ENCODE measurements around the gene SLC1A7.

Gene SLC1A7

GRCh38 chr1:53057127-53057526, 85.3 kb downstream of the SLC1A7 start:
- DNase-seq, result no peak

GRCh38 chr1:53051676-53052075, 90.8 kb downstream of the SLC1A7 start:
- DNase-seq, result no peak

- DNase-seq, result no peak
Observed at GRCh38 chr1:53050310-53050709, 92.1 kb downstream of the SLC1A7 start.

GRCh38 chr1:53049574-53049967, 92.9 kb downstream of the SLC1A7 start:
- no peak for DNase-seq

- no peak for DNase-seq
Observed at GRCh38 chr1:53048960-53049573, 93.4 kb downstream of the SLC1A7 start.

- DNase-seq, result no peak
Observed at GRCh38 chr1:53047737-53048736, 94.4 kb downstream of the SLC1A7 start.

- no peak for DNase-seq
Observed at GRCh38 chr1:53046930-53047329, 95.5 kb downstream of the SLC1A7 start.

GRCh38 chr1:53044926-53045325, 97.5 kb downstream of the SLC1A7 start:
- DNase-seq, result no peak

GRCh38 chr1:53043271-53043670, 99.2 kb downstream of the SLC1A7 start:
- DNase-seq, result no peak

- DNase-seq, result no peak
Observed at GRCh38 chr1:53038566-53038965, 103.9 kb downstream of the SLC1A7 start.
